HG03066 (cell line): ENCODE data around the gene TMEM63A.
A peak's percentile ranks its signal among the peaks of the same experiment; 100 is the strongest.

Source experiments
- ATAC-seq: cut with Tn5 transposase; IDR thresholded peaks from one replicate; pipeline ENCODE4 v1.9.1; 2021; ENCODE audit warnings: low read depth; ENCODE audit not compliant: unreplicated experiment

Gene TMEM63A

GRCh38 chr1:225887030-225887314, 4.8 kb upstream of the TMEM63A start:
- ATAC-seq: no peak

- ATAC-seq: no peak
Measured at GRCh38 chr1:225886159-225887029, 4.2 kb upstream of the TMEM63A start.

- no peak for ATAC-seq
Measured at GRCh38 chr1:225885336-225885735, 3.2 kb upstream of the TMEM63A start.

GRCh38 chr1:225883616-225884265, 1.6 kb upstream of the TMEM63A start:
- ATAC-seq: no peak

- ATAC-seq: peak; percentile 27
Measured at GRCh38 chr1:225882694-225883615, 775 bp upstream of the TMEM63A start.

- ATAC-seq: peak; percentile 31
Measured at GRCh38 chr1:225881081-225881958, 860 bp downstream of the TMEM63A start.

- ATAC-seq: no peak
Measured at GRCh38 chr1:225880636-225881035, 1.5 kb downstream of the TMEM63A start.

- no peak for ATAC-seq
Measured at GRCh38 chr1:225880222-225880588, 2.0 kb downstream of the TMEM63A start.

GRCh38 chr1:225879521-225880221, 2.5 kb downstream of the TMEM63A start:
- no peak for ATAC-seq

- ATAC-seq: no peak
Measured at GRCh38 chr1:225878282-225878681, 3.9 kb downstream of the TMEM63A start.

- ATAC-seq: no peak
Measured at GRCh38 chr1:225877580-225877979, 4.6 kb downstream of the TMEM63A start.

GRCh38 chr1:225876900-225877510, 5.2 kb downstream of the TMEM63A start:
- no peak for ATAC-seq

- no peak for ATAC-seq
Measured at GRCh38 chr1:225875044-225875815, 7.0 kb downstream of the TMEM63A start.

- ATAC-seq: no peak
Measured at GRCh38 chr1:225874431-225874830, 7.7 kb downstream of the TMEM63A start.

- no peak for ATAC-seq
Measured at GRCh38 chr1:225873281-225873850, 8.8 kb downstream of the TMEM63A start.

- no peak for ATAC-seq
Measured at GRCh38 chr1:225872075-225872430, 10.1 kb downstream of the TMEM63A start.

GRCh38 chr1:225871359-225872074, 10.7 kb downstream of the TMEM63A start:
- ATAC-seq: no peak

GRCh38 chr1:225870911-225871310, 11.3 kb downstream of the TMEM63A start:
- no peak for ATAC-seq
